ENCODE data around the gene GTF2H1.

- TF ChIP-seq, protein P1, sequence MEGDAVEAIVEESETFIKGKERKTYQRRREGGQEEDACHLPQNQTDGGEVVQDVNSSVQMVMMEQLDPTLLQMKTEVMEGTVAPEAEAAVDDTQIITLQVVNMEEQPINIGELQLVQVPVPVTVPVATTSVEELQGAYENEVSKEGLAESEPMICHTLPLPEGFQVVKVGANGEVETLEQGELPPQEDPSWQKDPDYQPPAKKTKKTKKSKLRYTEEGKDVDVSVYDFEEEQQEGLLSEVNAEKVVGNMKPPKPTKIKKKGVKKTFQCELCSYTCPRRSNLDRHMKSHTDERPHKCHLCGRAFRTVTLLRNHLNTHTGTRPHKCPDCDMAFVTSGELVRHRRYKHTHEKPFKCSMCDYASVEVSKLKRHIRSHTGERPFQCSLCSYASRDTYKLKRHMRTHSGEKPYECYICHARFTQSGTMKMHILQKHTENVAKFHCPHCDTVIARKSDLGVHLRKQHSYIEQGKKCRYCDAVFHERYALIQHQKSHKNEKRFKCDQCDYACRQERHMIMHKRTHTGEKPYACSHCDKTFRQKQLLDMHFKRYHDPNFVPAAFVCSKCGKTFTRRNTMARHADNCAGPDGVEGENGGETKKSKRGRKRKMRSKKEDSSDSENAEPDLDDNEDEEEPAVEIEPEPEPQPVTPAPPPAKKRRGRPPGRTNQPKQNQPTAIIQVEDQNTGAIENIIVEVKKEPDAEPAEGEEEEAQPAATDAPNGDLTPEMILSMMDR (IDR thresholded peaks at IDR 0.05) = no peak
- TF ChIP-seq POLR2AphosphoS5 (IDR thresholded peaks at IDR 0.05; ENCODE audit: low read depth, low read length) (no peak), EZH2phosphoT487 (IDR thresholded peaks at IDR 0.05; ENCODE audit: borderline replicate concordance, low read depth) (no peak)
Observed at GRCh38 chr11:18332302-18332701, 9.9 kb downstream of the GTF2H1 start.

All from SK-N-SH (cell line).